GM21737 (cell line): ENCODE results near the gene ZFAND2A.
A peak's percentile ranks its signal among the peaks of the same experiment; 100 is the strongest.
"Not testable (repeated sequence)": the region's sequence is repeated elsewhere in the genome, so short reads cannot be mapped to it uniquely, and the experiment has no call there.

Experiments used
- ATAC-seq: cut with Tn5 transposase; IDR thresholded peaks from one replicate; pipeline ENCODE4 v1.9.1; 2021; ENCODE audit warnings: mild to moderate bottlenecking, moderate library complexity; ENCODE audit not compliant: unreplicated experiment

Gene ZFAND2A

DNA sequence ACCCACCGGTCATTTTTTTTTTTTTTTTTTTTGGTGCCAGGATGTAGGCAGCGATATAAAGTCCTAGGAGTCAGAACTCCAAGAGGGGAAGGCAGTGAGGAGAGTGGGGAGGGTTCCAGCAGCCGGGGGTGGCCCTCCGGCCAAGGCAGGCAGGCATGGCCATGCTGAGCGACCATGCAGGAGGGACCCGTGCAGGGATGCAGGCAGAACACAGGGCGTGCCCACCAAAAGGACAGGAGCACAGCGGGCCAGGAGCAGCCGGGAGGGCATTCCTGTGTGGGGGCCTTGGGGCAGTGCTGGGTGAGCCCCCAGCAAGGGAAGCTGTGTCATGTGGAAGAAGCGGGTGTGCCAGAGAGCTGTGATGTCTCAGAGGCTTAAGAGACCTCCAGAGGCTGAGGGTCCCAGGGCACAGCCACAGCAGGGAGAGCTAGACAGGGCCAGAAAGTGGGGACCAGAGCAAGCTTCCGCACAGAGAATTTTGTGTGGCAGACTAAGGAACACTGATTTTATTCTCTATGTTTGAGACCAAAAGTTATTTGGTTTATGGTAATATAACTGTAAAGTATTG, 5.7 kb downstream of the ZFAND2A start:
- ATAC-seq = no peak

DNA sequence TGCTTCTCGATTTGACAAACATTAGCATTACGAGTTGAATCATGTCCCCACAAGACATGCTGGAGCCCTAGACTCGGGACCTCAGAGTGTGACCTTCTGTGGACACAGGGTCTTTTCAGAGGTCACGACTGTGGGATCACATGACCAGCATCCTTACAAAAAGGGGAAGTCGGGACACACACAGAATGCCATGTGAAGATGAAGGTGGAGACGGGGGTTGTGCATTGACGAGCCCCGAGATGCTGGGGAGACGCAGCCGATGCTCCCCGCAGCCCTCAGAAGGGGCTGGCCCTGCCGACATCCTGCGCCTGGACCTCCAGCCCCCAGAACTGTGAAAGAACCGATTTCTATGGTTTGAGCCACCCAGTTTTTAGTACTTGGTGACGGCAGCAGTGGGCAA, 7.5 kb downstream of the ZFAND2A start:
- ATAC-seq = no peak

GRCh38 chr7:1151653-1152425, 8.2 kb downstream of the ZFAND2A start:
- no peak for ATAC-seq

DNA sequence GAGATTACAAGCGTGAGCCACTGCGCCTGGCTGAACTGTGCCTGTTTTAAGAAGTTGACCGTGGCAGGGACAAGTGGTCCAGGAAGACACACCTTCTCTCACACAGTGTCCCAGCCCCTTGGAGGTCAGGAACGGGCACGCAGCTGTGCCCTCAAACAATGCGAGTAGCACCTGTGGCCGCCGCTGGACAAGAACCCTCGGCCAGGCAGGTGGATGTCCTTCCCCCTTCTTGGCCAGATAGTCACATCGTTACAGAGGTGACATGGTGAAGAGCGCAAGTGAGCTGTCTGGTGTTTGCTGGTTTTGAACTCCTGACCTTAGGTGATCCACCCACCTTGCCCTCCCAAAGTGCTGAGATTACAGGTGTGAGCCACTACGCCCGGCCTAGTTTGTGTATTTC, 8.8 kb downstream of the ZFAND2A start:
- ATAC-seq = no peak

- no peak for ATAC-seq
Observed at GRCh38 chr7:1150400-1151002, 9.5 kb downstream of the ZFAND2A start.

- ATAC-seq = no peak
Observed at GRCh38 chr7:1149351-1149794, 10.6 kb downstream of the ZFAND2A start.

DNA sequence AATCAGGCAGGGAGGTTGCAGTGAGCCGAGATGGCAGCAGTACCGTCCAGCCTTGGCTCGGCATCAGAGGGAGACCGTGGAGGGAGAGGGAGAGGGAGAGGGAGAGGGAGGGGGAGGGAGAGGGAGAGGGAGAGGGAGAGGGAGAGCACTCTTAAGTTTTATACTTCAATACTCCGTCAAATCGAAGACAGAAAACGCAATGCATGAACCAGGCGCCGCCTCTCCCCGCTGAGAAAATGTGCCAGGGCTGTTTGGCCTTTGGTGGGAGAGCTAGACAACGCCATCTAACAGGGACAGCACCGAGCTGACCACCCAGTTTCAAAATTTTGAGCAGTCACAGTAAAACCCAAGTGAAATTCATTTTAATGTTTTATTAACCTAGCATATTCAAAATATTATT, 12.1 kb downstream of the ZFAND2A start:
- not testable (repeated sequence) for ATAC-seq

DNA sequence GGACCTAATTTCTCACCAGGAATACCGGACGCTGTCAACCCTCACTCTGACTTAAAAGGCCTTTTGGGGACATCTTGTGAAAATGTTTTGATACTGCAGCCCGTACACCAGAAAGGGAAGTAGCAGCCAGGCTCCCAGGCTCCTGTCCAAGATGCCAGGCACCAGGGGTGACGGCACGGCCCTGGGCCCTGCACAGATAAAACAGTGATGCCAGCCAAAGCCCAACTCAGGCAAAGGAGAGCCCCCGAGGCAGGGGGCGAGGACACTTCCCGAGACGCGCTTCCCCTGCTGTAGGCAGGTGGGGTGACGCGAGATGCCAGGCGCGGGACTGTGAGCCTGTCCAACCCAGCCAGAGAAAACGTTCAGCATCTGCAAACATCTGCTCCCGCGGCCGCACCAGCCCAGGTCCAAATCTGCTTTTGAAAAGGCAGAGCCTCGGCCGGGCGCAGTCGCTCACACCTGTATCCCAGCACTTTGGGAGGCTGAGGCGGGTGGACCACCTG, 15.7 kb downstream of the ZFAND2A start:
- ATAC-seq = no peak

- ATAC-seq = not testable (repeated sequence)
Observed at GRCh38 chr7:1143031-1143430, 17.0 kb downstream of the ZFAND2A start.

DNA sequence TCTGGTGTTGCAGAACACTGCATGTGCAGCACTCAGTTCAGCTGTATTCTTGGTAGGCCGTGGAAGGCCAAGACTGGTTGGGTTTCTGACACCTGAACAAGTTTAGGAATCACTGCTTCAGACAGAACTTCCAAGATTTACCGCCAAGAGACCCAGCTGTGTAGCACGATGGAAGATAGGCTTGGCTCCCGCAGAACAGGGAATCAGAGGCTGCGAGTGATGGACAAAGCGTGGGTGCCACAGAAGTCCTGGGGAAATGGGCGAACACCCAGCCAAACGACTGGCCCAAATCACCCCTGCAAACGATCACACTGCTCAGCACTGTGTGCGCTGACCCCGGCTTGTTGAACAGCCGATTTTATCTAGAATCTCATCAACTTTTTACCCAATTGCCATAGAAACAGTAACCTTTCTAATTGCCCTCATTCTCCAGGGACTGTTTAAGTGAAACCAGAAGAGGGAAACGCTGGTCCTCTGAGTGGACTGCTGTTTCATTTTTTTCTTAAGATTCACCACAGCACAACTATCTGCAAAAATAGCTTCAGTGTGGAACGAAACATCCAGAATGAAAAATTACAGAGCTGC, 17.9 kb downstream of the ZFAND2A start:
- ATAC-seq = no peak

DNA sequence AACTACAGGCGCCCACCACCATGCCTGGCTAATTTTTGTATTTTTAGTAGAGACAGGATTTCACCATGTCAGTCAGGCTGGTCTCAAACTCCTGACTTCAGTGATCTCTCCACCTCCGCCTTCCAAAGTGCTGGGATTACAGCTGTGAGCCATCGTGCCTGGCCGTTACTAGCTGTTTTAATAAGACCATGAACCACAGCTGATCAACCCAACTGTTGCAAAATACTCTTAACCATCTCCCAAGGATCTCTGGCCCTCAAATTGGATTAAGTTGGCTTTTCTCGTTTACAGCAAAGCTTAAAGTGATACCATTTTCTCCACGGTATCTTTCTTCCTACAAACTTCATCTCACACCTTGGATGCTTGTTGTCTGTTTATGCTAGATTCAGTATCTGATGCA, 18.3 kb downstream of the ZFAND2A start:
- ATAC-seq = no peak

- no peak for ATAC-seq
Observed at GRCh38 chr7:1140476-1141104, 19.4 kb downstream of the ZFAND2A start.

DNA sequence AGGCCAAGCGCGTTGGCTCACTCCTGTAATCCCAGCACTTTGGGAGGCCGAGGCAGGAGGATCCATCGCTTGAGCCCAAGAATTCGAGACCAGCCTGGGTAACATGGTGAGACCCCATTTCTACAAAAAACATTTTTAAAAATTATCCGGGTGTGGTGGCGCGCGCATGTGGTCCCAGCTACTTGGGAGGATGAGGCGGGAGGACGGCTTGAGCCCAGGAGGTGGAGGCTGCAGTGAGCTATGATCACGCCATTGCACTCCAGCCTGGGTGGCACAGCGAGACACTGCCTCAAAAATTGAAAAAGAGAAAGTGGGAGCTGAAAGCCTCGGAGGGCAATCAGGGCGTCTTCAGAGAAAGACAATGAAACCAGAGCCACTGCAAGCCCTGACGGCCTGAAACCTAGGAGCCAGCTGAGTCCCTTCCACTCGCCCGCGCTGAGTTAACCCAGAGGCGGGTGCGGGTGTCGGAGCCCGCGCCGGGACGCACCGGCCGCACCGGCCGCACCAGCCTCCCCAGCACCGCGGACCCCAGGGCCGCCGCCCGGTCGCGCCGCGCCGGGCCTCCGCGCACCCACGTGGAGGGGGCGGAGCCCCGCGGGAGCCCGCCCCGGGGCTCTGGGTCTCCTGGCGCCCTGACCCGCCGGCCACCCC, 22.4 kb downstream of the ZFAND2A start:
- peak; percentile 57 for ATAC-seq

GRCh38 chr7:1136841-1137516, 23.0 kb downstream of the ZFAND2A start:
- ATAC-seq = no peak

DNA sequence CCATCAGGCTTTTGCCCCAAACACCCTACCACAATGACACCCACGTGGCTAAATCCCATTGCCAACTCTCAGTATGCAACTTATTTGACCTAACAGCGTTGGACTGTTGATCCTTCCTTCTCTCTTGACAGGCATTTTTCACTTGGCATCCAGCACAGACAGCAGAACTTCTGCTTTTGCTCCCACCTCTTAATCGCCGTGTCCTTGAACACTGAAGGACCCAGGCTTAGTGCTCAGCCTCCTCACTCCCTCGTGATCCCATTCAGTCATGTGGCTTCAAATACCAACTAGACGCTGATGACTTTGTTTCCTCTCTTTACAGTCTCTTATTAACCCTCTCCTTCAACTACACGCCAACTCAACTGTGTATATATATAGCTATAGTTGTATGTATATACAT, 25.0 kb downstream of the ZFAND2A start:
- ATAC-seq = no peak

DNA sequence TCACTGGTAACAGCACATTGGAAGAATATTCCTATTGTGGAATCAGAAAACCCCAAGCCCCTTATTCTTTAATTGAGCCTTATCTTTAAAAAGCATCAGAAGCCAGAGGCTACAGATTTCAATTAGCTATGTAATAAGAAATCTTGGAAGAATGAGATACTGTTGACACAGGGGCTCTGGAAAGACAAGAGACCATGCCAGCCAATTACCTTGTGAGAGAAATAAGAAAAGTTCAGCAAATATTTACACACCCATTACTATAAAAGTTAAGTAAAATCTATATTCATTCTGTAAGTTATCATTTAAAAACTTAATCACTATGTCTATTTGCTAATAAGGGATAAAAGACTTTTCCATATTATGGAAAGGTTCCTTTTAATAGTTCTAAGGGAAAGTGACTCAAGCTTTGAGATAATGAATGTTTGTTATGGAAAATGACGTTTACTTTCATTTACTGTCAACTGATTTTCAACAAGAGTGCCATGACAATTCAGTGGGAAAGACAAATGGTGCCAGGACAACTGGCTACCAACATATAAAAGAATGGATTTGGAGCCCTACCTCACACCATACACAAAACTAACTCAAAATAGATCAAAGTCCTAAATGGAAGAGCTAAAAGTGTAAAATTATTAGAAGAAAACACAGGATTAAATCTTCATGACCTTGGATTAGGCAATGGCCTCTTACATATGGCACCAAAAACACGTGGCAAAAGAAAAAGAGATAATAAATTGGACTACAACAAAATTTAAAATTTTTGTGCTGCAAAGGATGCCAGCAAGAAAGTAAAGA, 28.3 kb downstream of the ZFAND2A start:
- no peak for ATAC-seq

GRCh38 chr7:1130021-1130990, 29.7 kb downstream of the ZFAND2A start:
- ATAC-seq = no peak

DNA sequence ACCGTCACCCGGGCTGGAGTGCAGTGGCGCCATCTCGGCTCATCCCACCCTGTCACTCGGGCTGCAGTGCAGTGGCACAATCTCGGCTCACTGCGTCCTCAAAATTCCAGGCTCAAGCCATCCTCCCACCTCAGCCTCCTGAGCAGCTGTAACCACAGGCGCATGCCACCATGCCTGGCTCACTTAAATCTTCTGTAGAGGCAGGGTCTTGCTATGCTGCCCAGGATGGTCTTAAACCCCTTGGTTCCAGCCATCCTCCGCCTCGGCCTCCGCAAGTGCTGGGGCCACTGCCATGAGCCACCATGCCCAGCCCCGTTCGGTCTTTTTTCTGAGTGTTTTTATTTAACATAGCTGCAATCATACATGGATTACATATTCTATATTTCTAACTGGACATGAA, 30.6 kb downstream of the ZFAND2A start:
- ATAC-seq = no peak
